Ovary (tissue), 3 donors: ENCODE measurements around the gene HCRTR1.

ENCODE experiments used
- CTCF ChIP-seq, 3 donors: fragments of 450-650 bp in 2 of 3; fragments of 200-600 bp in 1 of 3; IDR thresholded peaks; one replicate each; pipeline versions ENCODE4 v1.5.1 to v1.8.0; 2016 to 2022; ENCODE audit warnings: antibody characterized with exemption in 3 of 3, mild to moderate bottlenecking in 1 of 3
- POLR2A ChIP-seq: fragments of 450-650 bp; IDR thresholded peaks from one replicate; pipeline ENCODE4 v1.6.1; 2017; ENCODE audit warnings: antibody characterized with exemption, mild to moderate bottlenecking, moderate library complexity
- donor health status: DM: no; HTN: no; CAD: no.

- no peak for TF ChIP-seq CTCF (IDR thresholded peaks at IDR 0.05)
- TF ChIP-seq POLR2A = no peak
Measured at GRCh38 chr1:31584869-31585735, 32.4 kb upstream of the HCRTR1 start.
